Islet of Langerhans (tissue), 1 donor: Measurements from ENCODE around the gene PRR11.
"Not testable (repeated sequence)": the region's sequence is repeated elsewhere in the genome, so short reads cannot be mapped to it uniquely, and the experiment has no call there.

ENCODE experiments used
- FAIRE-seq: peaks from one replicate; lab custom pipeline; 2011; peaks lifted over from hg19 to GRCh38; lab: Jason Lieb, UNC

PRR11 gene

DNA sequence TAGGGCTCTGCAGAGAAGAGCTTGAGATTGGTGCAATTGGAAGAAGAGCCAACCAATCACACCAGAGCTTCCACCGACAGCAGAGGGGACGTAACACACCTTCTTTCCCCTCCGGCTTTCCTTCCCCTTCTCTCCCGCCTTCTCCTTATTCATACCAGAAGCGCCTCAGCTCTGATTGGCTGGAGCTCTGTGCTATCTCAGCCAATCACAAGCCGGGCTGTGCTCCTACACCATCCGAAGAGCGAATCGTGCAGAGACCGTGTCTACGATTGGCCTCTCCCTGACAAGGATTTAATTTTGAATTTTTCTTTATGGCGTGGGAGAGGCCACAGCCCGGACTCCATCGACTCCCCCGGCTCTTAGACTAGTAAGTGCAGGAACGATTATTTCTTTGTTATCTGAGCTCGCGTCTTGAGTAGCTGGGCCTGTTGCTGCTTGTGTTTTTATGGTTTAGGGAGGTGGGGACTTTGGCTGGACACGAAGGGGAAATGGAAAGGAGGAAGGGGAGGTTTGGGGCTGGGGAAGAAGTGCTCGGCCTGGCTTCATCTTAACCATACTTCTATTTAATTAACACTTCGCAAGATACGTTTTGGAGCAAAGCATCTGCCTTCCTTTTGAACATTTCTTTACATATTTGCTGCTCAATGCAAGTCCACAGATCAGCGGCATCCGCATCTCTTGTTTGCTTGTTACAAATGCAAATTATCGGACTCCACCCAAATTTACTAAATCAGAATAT lies at the start of gene PRR11:
Gene PRR11 (plus strand): TSS at position 308 of the 739 bp plus-strand sequence. CDS start 14,007 bp downstream, outside the sequence.
- FAIRE-seq = peak; percentile 96

GRCh38 chr17:59105852-59106462 lies 49.6 kb upstream of the PRR11 start:
- no peak for FAIRE-seq

- FAIRE-seq = no peak
Observed at GRCh38 chr17:59106463-59107305, 48.9 kb upstream of the PRR11 start, which contains the start of gene TRIM37. Gene TRIM37, minus strand, starts transcription at chr17:59106880. Its CDS starts 419 bp downstream, at chr17:59106461.

- FAIRE-seq = no peak
Observed at GRCh38 chr17:59107306-59107670, 48.3 kb upstream of the PRR11 start.

DNA sequence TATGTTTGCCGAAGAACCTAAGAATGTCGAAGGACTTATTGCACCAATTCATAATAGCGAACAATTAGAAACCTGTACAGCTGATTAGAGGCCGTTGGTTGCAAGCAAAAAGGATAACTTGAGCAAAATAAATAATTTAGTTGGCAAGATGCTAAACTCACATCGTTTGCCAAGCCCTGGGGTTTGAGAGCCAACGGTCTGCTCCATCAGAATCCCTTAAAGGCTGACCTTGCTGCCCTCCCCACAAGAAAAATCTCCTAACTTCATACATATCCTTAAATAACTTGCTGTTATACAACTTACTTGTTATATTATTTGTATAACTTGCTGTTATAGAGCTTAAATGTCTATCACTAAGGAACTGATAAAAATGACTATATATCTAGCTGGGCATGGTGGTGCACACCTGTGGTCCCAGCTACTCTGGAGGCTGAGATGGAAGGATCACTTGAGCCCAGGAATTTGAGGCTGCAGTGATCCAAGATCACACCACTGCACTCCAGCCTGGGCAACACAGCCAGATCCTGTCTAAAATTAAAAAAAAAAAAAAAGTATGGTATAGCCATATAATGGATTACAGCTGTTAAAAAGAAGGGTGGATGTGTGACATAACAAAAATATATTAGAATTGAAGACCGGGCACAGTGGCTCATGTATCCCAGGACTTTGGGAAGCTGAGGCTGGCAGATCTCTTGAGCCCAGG lies 47.0 kb upstream of the PRR11 start:
- no peak for FAIRE-seq

GRCh38 chr17:59110973-59111372 lies 44.6 kb upstream of the PRR11 start:
- FAIRE-seq = no peak

GRCh38 chr17:59111539-59111938 lies 44.0 kb upstream of the PRR11 start:
- FAIRE-seq = no peak

DNA sequence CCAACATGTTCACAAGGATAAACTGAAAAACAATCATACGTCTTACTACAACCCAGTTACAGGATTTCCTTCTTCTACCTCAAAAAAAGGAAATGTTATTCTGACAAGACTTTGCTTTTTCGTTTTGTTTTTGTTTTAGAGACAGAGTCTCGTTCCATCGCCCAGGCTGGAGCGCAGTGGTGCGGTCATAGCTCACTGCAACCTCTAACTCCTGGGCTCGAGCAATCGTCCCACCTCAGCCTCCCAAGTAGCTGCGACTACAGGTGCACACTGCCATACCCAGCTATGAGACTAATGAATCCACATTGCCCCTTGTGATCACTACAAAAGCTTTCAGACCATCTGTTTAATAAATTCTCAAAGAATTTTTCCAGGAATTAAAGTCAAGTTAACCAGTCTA lies 40.1 kb upstream of the PRR11 start:
- no peak for FAIRE-seq

GRCh38 chr17:59121901-59122480 lies 33.6 kb upstream of the PRR11 start:
- no peak for FAIRE-seq

DNA sequence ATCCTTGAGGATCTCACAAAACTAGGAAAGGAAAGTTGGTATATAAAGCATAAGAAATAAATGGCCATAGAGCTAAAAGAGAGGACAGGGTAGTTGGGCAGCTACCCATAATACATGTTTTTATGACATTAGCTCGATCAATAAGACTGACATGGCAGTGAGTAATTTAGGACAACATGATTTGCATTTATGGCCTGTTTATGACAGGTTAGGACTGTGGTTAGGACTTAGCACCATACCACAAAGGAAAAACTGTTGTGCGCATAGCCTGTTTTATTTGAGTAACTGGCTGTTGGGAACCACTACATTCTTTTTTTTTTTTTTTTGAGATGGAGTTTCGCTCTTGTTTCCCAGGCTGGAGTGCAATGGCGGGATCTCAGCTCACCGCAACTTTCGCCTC lies 30.9 kb upstream of the PRR11 start:
- no peak for FAIRE-seq

DNA sequence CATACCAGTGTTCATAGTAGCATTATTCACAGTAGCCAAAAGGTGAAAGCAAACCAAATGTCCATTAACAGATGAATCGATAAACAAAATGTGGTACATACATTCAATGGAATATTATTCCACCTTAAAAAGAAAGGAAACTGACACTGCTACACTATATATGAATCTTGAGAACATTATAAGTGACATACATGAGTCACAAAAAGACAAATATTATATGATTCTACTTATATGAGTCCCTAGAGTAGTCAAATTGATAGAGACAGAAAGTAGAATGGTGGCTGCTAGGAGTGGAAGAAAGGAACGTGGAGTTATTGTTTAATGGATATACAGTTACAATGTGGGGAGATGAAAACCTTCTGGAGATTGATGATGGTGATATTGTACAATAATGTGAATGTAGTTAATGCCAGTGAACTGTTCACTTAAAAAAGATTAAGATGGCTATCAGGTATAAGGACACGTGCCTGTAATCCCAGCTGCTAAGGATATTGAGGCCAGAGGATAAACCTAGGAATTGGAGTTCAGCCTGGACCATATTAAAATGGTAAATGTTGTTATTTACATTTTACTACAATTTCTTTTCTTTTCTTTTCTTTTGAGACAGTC lies 28.6 kb upstream of the PRR11 start:
- no peak for FAIRE-seq

GRCh38 chr17:59129814-59130213 lies 25.7 kb upstream of the PRR11 start:
- FAIRE-seq = no peak

DNA sequence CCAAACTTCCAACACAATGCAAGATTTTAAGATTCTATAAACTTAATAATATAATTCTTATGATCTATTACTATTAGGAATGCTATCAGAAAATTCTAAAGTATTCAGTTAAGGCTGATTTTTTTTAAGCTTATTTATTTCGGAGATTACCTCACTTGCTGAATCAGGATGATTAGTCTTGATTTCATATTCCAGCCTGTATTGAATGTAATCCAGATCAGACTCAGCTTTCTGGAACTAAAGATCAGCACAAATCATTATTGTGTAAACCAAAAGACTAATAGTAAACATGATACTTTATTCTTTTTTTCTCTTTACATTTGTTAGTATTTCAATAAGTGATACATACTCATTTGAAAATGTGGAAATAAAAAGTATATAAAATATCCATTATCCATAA lies 24.4 kb upstream of the PRR11 start:
- no peak for FAIRE-seq

- FAIRE-seq = not testable (repeated sequence)
Observed at GRCh38 chr17:59138339-59138738, 17.2 kb upstream of the PRR11 start.

GRCh38 chr17:59139939-59140338 lies 15.6 kb upstream of the PRR11 start:
- FAIRE-seq = no peak

- no peak for FAIRE-seq
Observed at GRCh38 chr17:59141860-59142259, 13.7 kb upstream of the PRR11 start.

- no peak for FAIRE-seq
Observed at GRCh38 chr17:59145571-59146096, 9.9 kb upstream of the PRR11 start.

GRCh38 chr17:59149051-59149450 lies 6.5 kb upstream of the PRR11 start:
- no peak for FAIRE-seq

- no peak for FAIRE-seq
Observed at GRCh38 chr17:59149841-59150511, 5.6 kb upstream of the PRR11 start.

GRCh38 chr17:59151006-59151405 lies 4.5 kb upstream of the PRR11 start:
- FAIRE-seq = no peak

- no peak for FAIRE-seq
Observed at GRCh38 chr17:59151591-59151990, 4.0 kb upstream of the PRR11 start.
